Trophoblast cell (in vitro differentiated cells and primary cell): ENCODE data around the gene EPHA4.

Experiments used
- DNase-seq, 2 donors: peaks; one replicate each; pipeline ENCODE4 v3.0.0-alpha.2; 2016
- H2AFZ ChIP-seq: 2 replicates; pipeline ENCODE4 v1.6.1; 2013; ENCODE audit warnings: low read length, moderate library complexity, mild to moderate bottlenecking; ENCODE audit not compliant: insufficient read depth, poor library complexity
- H2AK5ac ChIP-seq: 2 replicates; pipeline ENCODE4 v1.6.1; 2013; ENCODE audit warnings: mild to moderate bottlenecking, low read length
- H2BK120ac ChIP-seq: 2 replicates; pipeline ENCODE4 v1.6.1; 2013; ENCODE audit warnings: low read length, mild to moderate bottlenecking, moderate library complexity; ENCODE audit not compliant: insufficient read depth, poor library complexity
- H2BK12ac ChIP-seq: 2 replicates; pipeline ENCODE4 v1.6.1; 2013; ENCODE audit warnings: mild to moderate bottlenecking, low read length, moderate library complexity
- H2BK5ac ChIP-seq: 2 replicates; pipeline ENCODE4 v1.6.1; 2013; ENCODE audit warnings: low read length, low read depth, moderate library complexity, mild to moderate bottlenecking; ENCODE audit not compliant: poor library complexity
- H3K14ac ChIP-seq: 2 replicates; pipeline ENCODE4 v1.6.1; 2013; ENCODE audit warnings: mild to moderate bottlenecking, low read length
- H3K18ac ChIP-seq: 2 replicates; pipeline ENCODE4 v1.6.1; 2013; ENCODE audit warnings: mild to moderate bottlenecking, low read length
- H3K23ac ChIP-seq: 2 replicates; pipeline ENCODE4 v1.6.1; 2013; ENCODE audit warnings: low read length
- H3K27ac ChIP-seq: 2 replicates; pipeline ENCODE4 v1.5.1; 2013; ENCODE audit warnings: low read depth, mild to moderate bottlenecking, inconsistent platforms, low read length, moderate library complexity
- H3K27me3 ChIP-seq: 2 replicates; pipeline ENCODE4 v1.6.1; 2013; ENCODE audit warnings: inconsistent platforms, mild to moderate bottlenecking, low read length, moderate library complexity; ENCODE audit not compliant: insufficient read depth
- H3K36me3 ChIP-seq, 2 experiments: 1 replicate in 1 of 2; 2 replicates in 1 of 2; pipeline ENCODE4 v1.6.1; 2013; ENCODE audit warnings: low read length in 2 of 2, mild to moderate bottlenecking in 2 of 2, moderate library complexity in 1 of 2; ENCODE audit not compliant: insufficient read depth in 2 of 2, control insufficient read depth in 1 of 2
- H3K4ac ChIP-seq: 2 replicates; pipeline ENCODE4 v1.6.1; 2013; ENCODE audit warnings: low read depth, mild to moderate bottlenecking, low read length, moderate library complexity
- H3K4me1 ChIP-seq, 2 experiments: 1 replicate in 1 of 2; 2 replicates in 1 of 2; pipeline ENCODE4 v1.6.1; 2013; ENCODE audit warnings: low read length in 2 of 2, mild to moderate bottlenecking in 2 of 2, moderate library complexity in 1 of 2; ENCODE audit not compliant: insufficient read depth in 2 of 2, control insufficient read depth in 1 of 2
- H3K4me2 ChIP-seq: 2 replicates; pipeline ENCODE4 v1.6.1; 2013; ENCODE audit warnings: inconsistent platforms, mild to moderate bottlenecking, low read length, moderate library complexity
- H3K4me3 ChIP-seq: 2 replicates; pipeline ENCODE4 v1.5.1; 2013; ENCODE audit warnings: mild to moderate bottlenecking, low read depth, low read length, inconsistent platforms
- H3K79me1 ChIP-seq: one replicate; pipeline ENCODE4 v1.6.1; 2013; ENCODE audit warnings: low read length
- H3K79me2 ChIP-seq: 2 replicates; pipeline ENCODE4 v1.6.1; 2013; ENCODE audit warnings: low read length, mild to moderate bottlenecking; ENCODE audit not compliant: control insufficient read depth, insufficient read depth, poor library complexity
- H3K9ac ChIP-seq: 2 replicates; pipeline ENCODE4 v1.6.1; 2013; ENCODE audit warnings: mild to moderate bottlenecking, low read length
- H3K9me3 ChIP-seq: 2 replicates; pipeline ENCODE4 v1.6.1; 2013; ENCODE audit warnings: low read depth, mild to moderate bottlenecking, control low read depth, inconsistent platforms, low read length; ENCODE audit not compliant: insufficient read depth
- H4K12ac ChIP-seq: 2 replicates; pipeline ENCODE4 v1.6.1; 2013; ENCODE audit warnings: low read depth, mild to moderate bottlenecking, low read length, moderate library complexity
- H4K8ac ChIP-seq: 2 replicates; pipeline ENCODE4 v1.6.1; 2013; ENCODE audit warnings: low read depth, mild to moderate bottlenecking, low read length, moderate library complexity
- H4K91ac ChIP-seq: one replicate; pipeline ENCODE4 v1.6.1; 2013; ENCODE audit warnings: low read depth, mild to moderate bottlenecking, low read length, moderate library complexity
- WGBS: extraction: QIAGEN DNeasy Blood & Tissue Kit; methylation state at CpG from one replicate; pipeline ENCODE4 v1.1.7; 2013; ENCODE audit warnings: missing lambda C conversion rate; ENCODE audit not compliant: insufficient read length, insufficient coverage; ENCODE audit errors: extremely low coverage; 5-methylcytosine and 5-hydroxymethylcytosine counted together

EPHA4 gene

DNA sequence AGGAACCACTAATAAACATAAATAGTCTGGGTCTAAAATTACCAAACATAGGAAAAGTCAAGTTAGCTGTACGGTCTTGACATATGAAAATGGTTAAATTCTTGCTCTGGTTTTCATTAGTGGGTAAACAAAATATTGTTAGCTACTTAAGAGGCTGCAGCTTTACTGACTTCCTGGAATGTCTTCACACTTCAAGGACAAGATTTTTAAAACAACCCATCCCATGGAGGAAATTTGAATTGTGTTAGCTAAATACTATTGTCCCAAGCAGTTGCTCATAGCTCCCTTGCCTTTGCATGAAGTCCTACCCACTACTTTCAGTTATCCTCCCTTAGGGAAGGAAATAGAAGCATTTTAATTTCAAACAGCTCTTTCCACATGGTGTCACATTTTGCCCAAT, 128.5 kb downstream of the EPHA4 start:
- Histone ChIP-seq H4K12ac (no peak overlapping the region), H3K27me3 (no peaks in the 10 kb centered on the region), H2BK12ac (no peak overlapping the region), H3K4me1 (no peaks in the 10 kb centered on the region), H2BK120ac (no peak overlapping the region), H3K79me2 (no peaks in the 10 kb centered on the region), H3K14ac (no peak overlapping the region), H3K27ac (no peak overlapping the region), H3K4me3 (no peak overlapping the region), H2BK5ac (no peak overlapping the region), H3K79me1 (no peaks in the 10 kb centered on the region), H3K18ac (no peak overlapping the region), H4K91ac (no peak overlapping the region), H2AK5ac (no peak overlapping the region), H3K23ac (no peak overlapping the region), H2AFZ (no peak overlapping the region), H3K36me3 (peaks cover 6 to 7% of the 10 kb centered on the region in 2 experiments), H3K4me2 (no peak overlapping the region), H3K4ac (no peak overlapping the region), H3K9ac (no peak overlapping the region), H3K9me3 (no peaks in the 10 kb centered on the region), H4K8ac (no peak overlapping the region)
- no CpG with 5 or more reads among the region's 1 CpG for WGBS
- DNase-seq: no peak

- Histone ChIP-seq H3K79me2 (no peaks in the 10 kb centered on the region), H3K36me3 (peaks cover 6 to 7% of the 10 kb centered on the region in 2 experiments), H3K9ac (no peak overlapping the region), H3K4me1 (no peaks in the 10 kb centered on the region), H3K4me3 (no peak overlapping the region), H2BK120ac (no peak overlapping the region), H4K8ac (no peak overlapping the region), H3K18ac (no peak overlapping the region), H2AFZ (no peak overlapping the region), H2BK12ac (no peak overlapping the region), H3K14ac (no peak overlapping the region), H4K12ac (no peak overlapping the region), H2BK5ac (no peak overlapping the region), H3K4me2 (no peak overlapping the region), H3K79me1 (no peaks in the 10 kb centered on the region), H3K4ac (no peak overlapping the region), H3K27ac (no peak overlapping the region), H3K27me3 (no peaks in the 10 kb centered on the region), H3K9me3 (no peaks in the 10 kb centered on the region), H4K91ac (no peak overlapping the region), H2AK5ac (no peak overlapping the region), H3K23ac (no peak overlapping the region)
- no CpG with 5 or more reads among the region's 4 CpGs for WGBS
- DNase-seq: no peak
Observed at GRCh38 chr2:221442128-221442527, 130.0 kb downstream of the EPHA4 start.

GRCh38 chr2:221439761-221440479, 132.2 kb downstream of the EPHA4 start:
- Histone ChIP-seq H3K4ac (no peak overlapping the region), H2BK120ac (no peak overlapping the region), H2BK5ac (no peak overlapping the region), H2AFZ (no peak overlapping the region), H3K18ac (no peak overlapping the region), H3K27ac (no peak overlapping the region), H3K79me1 (no peaks in the 10 kb centered on the region), H3K23ac (no peak overlapping the region), H2BK12ac (no peak overlapping the region), H2AK5ac (no peak overlapping the region), H3K9ac (no peak overlapping the region), H3K4me1 (no peaks in the 10 kb centered on the region), H3K36me3 (peaks cover 6 to 7% of the 10 kb centered on the region in 2 experiments), H3K4me2 (no peak overlapping the region), H3K27me3 (no peaks in the 10 kb centered on the region), H3K9me3 (no peaks in the 10 kb centered on the region), H3K79me2 (no peaks in the 10 kb centered on the region), H3K14ac (no peak overlapping the region), H4K91ac (no peak overlapping the region), H4K12ac (no peak overlapping the region), H4K8ac (no peak overlapping the region), H3K4me3 (no peak overlapping the region)
- WGBS: no CpG with 5 or more reads among the region's 11 CpGs
- no peak for DNase-seq

DNA sequence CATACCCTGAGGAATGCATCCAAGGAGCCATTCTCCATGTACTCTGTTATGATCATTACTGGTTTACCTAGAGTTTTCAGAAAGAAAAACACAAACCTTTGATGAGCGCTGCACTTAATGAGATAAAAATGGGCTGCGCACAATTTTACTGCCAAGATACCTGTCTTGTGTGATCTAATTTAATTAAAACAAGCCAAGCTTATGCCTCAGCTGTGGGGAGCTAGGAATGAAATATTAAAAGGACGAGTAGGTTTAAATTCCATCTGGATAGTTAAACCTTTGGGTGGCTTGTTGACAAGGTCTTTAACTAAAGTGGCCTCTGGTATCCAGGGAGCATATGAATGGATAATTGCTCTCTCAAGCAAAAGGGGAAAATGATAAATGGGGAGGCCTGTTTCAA, 135.0 kb downstream of the EPHA4 start:
- H3K4me3 ChIP-seq: no peak overlapping the region
- no peak overlapping the region for H2BK120ac ChIP-seq
- no peak overlapping the region for H4K8ac ChIP-seq
- no peak overlapping the region for H3K4me2 ChIP-seq
- H3K79me2 ChIP-seq: no peaks in the 10 kb centered on the region
- no peak overlapping the region for H4K91ac ChIP-seq
- DNase-seq: no peak
- H2AFZ ChIP-seq: no peak overlapping the region
- H3K9ac ChIP-seq: no peak overlapping the region
- H3K4me1 ChIP-seq: no peaks in the 10 kb centered on the region
- no peak overlapping the region for H3K18ac ChIP-seq
- no peaks in the 10 kb centered on the region for H3K27me3 ChIP-seq
- no peak overlapping the region for H3K27ac ChIP-seq
- no peak overlapping the region for H2BK5ac ChIP-seq
- no CpG with 5 or more reads among the region's 3 CpGs for WGBS
- H2BK12ac ChIP-seq: no peak overlapping the region
- H3K23ac ChIP-seq: no peak overlapping the region
- peaks cover 6% of the 10 kb centered on the region in 2 experiments for H3K36me3 ChIP-seq
- H3K79me1 ChIP-seq: no peaks in the 10 kb centered on the region
- H4K12ac ChIP-seq: no peak overlapping the region
- H3K14ac ChIP-seq: no peak overlapping the region
- no peaks in the 10 kb centered on the region for H3K9me3 ChIP-seq
- no peak overlapping the region for H3K4ac ChIP-seq
- no peak overlapping the region for H2AK5ac ChIP-seq
